ENCODE results near the gene DBI.
A peak's percentile ranks its signal among the peaks of the same experiment; 100 is the strongest.
"Not testable (repeated sequence)": the region's sequence is repeated elsewhere in the genome, so short reads cannot be mapped to it uniquely, and the experiment has no call there.

DBI gene

DNA sequence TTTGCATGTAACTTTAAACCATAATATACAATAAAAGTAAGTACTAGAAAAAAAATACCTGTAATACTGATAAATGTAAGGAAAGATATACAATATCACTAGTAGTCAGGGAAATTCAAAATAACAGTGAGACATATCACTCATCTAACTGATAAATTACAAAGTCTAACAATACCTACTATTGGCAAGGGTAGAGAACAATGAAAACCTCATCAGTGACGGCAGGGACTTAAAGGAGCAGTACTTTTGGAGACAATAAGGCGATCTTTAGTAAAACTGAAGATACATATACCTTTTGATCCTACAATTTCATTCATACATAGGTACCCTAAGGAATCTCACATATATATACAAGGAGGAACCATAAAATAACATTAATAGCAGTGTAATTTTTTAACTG, 25.1 kb upstream of the DBI start:
- H3K4me3 ChIP-seq (ENCODE audit: low read length) = no peak overlapping the region
- TF ChIP-seq ZNF274 (IDR thresholded peaks at IDR 0.05; ENCODE audit: low read depth, low read length) = no peak

DNA sequence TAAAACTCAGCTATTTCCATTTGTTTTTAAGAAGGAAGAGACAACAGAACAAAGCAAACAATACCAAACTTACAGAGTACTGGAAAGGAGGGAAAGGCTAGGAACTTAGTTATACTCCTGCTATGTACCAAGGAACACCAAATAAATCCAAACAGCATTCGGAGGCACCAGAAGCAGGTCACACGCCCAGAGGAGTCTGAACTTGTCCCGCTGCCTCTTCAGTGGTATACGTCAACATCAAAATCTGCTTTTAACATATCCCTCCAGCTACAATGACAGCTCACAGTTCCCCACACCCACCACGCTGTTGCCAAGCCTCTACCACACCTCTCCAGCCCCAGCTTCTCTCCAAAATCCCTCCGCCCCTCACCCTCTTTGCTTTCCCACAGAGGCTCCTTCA, 17.5 kb upstream of the DBI start:
- no peak overlapping the region for H3K4me3 ChIP-seq (ENCODE audit: low read length)
- no peak for TF ChIP-seq ZNF274 (IDR thresholded peaks at IDR 0.05; ENCODE audit: low read depth, low read length)

DNA sequence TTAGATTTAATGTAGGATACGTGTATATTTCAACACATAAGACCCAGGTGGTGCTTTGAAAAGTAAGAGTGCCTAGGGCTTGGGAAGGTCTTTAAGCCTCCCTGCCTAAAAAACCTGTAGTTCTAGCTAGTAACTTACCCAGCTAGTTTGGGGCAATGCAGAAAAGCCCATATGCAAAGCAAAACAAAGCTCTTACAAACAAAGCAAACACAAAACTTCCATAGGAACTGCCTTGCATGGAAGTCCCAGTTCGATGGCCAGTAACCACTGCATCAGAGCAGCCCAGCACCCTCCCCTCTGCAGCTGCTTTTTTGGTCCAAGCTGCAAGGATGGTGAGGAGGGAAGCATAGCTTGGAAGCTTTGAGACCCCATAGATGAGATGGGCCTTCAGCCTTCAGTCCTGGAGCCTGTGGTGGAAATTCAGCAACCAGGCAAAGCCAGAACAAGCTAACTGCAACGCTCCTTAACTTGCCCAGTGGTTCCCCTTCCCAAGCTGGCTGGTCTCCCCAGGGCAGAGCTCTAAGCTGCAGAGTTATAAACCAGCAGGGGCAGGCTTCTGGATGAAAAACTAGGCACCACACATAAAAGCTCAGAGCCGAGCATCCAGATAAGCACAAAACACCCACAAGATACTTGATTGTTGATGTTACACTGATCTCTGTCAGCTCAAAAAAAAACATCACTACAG, 16.3 kb upstream of the DBI start:
- H3K4me3 ChIP-seq (ENCODE audit: low read length) = no peak overlapping the region
- no peak for TF ChIP-seq ZNF274 (IDR thresholded peaks at IDR 0.05; ENCODE audit: low read depth, low read length)

DNA sequence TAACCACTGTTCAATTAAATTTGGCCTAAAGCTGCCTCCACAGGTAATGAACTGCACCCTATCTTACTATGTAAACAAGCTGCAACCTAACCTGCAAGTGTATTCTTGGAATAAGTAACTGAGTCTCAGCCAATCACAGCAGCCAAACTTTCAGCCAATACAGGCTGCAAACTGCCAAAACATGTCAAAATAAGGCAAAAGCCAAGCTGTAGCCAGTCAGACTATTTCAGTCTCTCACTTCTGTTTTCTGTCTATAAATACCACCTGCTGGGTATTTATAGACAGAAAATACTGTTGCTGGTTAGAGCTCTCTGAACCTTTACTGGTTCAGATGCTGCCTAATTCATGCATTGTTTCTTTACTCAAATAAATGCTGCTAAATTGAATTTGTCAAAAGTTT, 14.4 kb upstream of the DBI start:
- no peak overlapping the region for H3K4me3 ChIP-seq (ENCODE audit: low read length)
- no peak for TF ChIP-seq ZNF274 (IDR thresholded peaks at IDR 0.05; ENCODE audit: low read depth, low read length)

DNA sequence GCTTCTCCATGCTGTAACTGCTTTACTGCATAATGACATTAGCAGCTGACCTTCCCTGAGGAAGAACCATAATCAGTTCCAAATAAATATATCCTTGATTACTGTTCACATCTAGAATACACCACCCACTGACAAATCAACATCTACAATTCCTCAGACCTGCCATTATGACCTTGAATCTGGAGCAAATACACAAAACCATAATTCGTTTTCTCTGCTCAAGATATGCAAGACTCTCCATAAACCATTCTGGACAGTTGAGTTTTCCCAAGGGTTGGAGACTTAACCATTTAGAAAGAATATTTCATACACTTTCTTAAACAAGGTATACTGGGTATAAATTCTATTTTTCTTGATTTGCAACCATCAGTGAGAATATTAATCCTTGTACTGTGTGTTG, 11.9 kb upstream of the DBI start:
- TF ChIP-seq ZNF274 (IDR thresholded peaks at IDR 0.05; ENCODE audit: low read depth, low read length) = no peak

DNA sequence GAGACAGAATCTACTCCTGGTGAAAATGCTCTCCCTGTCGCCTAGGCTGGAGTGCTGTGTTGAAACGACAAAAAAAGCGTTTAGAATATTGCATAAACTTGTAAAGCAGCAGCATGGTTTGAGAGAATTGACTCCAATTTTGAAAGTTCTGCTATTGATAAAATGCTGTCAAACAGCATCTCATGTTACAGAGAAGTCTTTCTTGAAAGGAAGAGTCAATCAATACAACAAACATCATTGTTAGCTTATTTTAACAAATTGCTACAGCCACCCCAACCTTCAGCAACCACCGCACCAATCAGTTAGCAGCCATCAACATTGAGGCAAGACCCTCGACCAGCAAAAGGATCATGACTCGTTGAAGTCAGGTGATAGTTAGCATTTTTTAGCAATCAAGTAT, 7.0 kb upstream of the DBI start:
- TF ChIP-seq ZNF274 (IDR thresholded peaks at IDR 0.05; ENCODE audit: low read depth, low read length) = no peak
- no peak overlapping the region for H3K4me3 ChIP-seq (ENCODE audit: low read length)

More for the DNA sequence above, 11.9 kb upstream of the DBI start:
- H3K4me3 ChIP-seq (ENCODE audit: low read length) = no peak overlapping the region

DNA sequence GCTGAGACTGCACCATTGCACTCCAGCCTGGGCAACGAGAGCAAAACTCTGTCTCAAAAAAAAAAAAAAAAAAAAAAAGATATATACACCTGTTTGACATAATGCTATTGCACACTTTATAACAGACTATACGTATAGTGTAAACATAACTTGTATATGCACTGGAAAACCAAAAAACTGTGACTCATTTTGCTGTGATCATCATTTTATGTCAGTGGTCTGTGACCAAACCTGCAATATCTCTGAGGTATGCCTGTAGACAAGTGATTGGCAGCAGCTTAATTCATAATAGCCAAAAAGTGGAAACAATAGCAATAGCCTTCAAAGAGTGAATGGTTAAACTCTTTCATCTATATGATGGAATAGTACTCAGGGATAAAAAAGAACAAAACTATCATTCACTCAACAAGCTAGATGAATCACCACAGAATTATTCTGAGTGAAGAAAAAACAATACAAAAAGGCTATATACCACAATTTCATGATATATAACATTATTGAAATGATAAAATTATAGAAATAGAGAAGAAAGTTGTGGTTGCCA, 6.3 kb upstream of the DBI start:
- TF ChIP-seq ZNF274 (IDR thresholded peaks at IDR 0.05; ENCODE audit: low read depth, low read length) = no peak
- no peak overlapping the region for H3K4me3 ChIP-seq (ENCODE audit: low read length)

DNA sequence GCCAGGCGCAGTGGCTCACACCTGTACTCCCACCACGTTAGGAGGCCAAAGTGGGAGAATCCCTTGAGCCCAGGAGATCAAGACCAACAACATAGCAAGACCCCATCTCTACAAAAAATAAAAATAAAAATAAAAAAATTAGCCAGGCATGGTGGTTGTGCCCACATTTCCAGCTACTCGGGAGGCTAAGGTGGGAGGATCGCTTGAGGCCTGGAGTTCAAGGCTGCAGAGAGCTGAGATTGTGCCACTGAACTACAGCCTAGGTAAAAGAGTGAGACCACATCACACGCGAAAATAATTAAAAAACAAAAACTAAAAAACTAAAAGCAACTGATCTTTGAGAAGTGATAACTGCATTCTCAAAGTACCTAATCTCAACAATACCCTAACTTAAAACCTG, 2.0 kb upstream of the DBI start:
- no peak overlapping the region for H3K4me3 ChIP-seq (ENCODE audit: low read length)

DNA sequence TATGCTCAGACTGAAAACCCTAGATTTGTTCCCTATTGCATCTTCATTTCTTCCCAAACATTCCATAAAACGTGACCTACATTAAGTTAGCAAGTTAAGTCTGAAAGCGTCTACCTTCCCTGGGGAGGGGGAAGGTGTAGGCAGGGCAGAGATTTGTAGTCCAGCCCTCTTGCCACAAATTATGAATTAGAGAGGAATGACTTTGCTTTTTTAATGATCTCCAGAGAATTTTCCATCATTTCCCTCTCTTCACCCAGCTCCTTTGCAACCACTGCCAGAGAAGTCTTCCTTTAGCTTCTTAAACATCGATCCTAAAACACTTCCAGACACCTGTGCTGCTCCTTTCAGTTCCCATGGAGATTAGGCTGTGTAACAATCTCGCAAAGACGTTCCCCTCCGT, 1.3 kb upstream of the DBI start:
- no peak for TF ChIP-seq ZNF274 (IDR thresholded peaks at IDR 0.05; ENCODE audit: low read depth, low read length)
- peak overlapping the region; percentile 96 for H3K4me3 ChIP-seq (ENCODE audit: low read length)

More for the DNA sequence above, 2.0 kb upstream of the DBI start:
- TF ChIP-seq ZNF274 (IDR thresholded peaks at IDR 0.05; ENCODE audit: low read depth, low read length) = no peak

DNA sequence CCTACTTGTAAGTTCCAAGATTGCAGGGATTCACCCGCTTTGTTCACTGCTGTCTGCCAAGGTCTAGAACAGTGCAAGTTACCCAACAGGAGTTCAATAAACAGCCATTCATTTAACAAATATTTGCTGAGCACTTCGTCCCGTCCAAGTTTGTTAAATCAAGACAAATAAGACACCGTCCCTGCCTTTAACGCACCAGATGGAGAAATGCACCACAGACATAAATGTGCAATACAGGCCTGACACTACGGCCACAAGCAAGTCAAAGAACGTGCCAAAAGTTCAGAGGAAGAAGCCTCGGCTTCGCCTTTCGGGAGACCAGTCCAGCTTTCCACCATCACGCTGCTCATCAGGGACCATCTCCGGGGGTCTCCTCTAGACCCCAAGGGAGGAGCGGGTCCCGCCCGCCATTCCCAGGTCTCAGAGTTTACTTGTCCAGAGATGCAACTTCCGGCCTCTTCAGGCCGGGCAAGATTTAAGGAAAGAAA, 572 bp upstream of the DBI start:
- TF ChIP-seq ZNF274 (IDR thresholded peaks at IDR 0.05; ENCODE audit: low read depth, low read length) = no peak
- H3K4me3 ChIP-seq (ENCODE audit: low read length) = peak overlapping the region; percentile 96

DNA sequence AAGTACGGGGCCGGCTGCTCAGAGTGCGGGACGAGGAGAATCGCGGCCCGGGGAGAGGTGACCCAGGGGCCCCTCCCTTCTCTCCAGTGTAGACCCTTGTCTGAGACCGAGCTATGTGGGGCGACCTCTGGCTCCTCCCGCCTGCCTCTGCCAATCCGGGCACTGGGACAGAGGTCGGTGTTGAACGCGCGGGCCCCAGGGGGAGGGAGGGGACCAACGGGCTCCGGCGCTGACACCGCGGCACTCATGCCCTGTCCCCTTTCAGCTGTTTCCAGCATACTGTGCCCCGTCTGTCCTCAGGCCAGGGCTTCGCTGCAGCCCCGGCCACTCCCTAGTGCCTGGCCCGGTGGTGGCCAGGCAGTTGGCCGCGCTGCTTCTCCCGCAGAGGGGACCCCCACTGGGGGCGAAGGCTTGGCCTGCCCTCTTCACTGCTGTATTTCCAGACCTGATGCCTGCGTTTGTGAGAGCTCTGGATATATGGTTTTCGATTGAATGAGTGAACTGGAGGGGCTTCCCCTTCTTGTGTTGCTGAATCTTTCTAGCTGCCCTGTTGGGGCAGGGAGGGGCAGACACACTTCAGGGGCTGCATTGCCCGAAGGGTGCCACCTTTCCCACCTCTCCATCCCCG, 809 bp downstream of the DBI start:
- no peak for TF ChIP-seq ZNF274 (IDR thresholded peaks at IDR 0.05; ENCODE audit: low read depth, low read length)

DNA sequence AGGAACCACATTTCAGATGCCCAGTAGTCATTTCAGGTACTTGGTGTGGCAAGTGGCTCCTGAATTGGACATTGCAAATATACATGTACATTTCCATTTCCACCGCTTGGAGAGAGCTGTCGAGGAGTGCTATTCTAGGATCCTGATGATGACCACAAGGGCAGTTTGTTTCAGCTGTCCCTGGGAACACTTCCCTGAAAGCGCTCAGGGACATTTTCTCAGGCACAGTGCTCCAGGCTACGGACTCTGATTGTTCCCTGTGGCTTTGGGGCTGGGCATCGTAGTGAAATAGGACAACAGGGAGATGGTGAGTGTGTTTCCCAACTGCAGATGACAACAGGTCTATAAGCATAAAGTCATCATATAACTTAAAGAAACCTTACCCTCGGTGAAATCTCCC, 3.1 kb downstream of the DBI start:
- TF ChIP-seq ZNF274 (IDR thresholded peaks at IDR 0.05; ENCODE audit: low read depth, low read length) = no peak
- no peak overlapping the region for H3K4me3 ChIP-seq (ENCODE audit: low read length)

More for the DNA sequence above, 809 bp downstream of the DBI start:
- peak overlapping the region; percentile 91 for H3K4me3 ChIP-seq (ENCODE audit: low read length)

DNA sequence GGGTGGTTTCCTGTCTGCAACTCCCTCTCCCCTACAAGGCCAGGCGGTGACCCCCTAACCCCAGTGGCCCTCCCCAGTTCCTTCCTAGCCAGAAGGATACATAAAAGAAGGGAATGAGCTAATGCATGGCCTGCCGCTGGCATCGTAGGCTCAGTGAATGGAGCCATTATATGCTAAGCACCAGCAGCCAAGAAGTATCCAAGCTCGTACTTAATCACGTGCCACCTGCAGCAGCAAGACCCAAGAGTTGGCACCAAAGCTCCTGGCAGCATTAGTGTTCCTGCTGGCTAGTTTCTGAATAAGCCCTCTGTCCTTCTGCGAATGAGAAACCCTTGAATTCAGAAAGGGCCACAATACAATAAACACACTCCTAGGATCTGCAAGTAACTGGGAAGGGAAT, 4.3 kb downstream of the DBI start:
- no peak overlapping the region for H3K4me3 ChIP-seq (ENCODE audit: low read length)

DNA sequence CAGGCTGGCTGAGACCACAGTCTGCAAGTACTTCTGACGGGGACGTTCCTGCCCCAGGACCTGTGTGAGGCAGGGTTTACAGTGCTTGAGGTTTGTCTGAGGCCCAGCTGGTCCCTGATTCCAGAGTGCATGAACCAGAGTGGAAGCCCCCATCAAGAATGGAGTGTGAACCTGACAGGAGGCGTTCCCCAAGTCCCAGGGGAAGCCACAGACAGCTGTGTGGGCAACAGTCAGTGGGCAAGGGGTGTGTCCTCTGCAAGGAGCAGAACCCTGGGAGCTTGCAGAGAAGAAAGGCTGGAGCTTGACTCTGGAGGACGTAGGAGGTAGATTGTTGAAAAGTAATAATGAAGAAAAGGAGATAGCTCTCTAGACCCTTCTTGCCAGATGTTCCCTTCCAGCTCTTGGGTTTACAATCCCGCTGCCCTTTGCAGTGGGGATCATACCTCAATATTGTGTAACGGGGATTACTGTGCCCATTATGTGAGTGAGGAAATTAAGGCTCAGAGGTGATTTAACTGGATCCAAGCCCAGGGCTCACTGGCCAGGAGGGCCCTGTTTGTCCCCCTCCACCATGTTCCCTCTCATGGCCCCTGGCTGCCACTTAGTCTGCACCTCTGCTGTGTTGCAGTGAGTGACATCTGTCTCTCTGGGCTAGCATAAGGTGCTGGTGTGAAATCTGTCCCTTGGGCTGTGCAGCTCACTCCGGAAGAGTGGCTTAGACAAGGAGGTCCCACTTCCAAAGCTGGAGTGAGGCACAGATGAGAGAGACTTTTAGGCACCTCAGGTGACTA, 6.2 kb downstream of the DBI start:
- TF ChIP-seq ZNF274 (IDR thresholded peaks at IDR 0.05; ENCODE audit: low read depth, low read length) = no peak
- no peak overlapping the region for H3K4me3 ChIP-seq (ENCODE audit: low read length)

More for the DNA sequence above, 4.3 kb downstream of the DBI start:
- no peak for TF ChIP-seq ZNF274 (IDR thresholded peaks at IDR 0.05; ENCODE audit: low read depth, low read length)

DNA sequence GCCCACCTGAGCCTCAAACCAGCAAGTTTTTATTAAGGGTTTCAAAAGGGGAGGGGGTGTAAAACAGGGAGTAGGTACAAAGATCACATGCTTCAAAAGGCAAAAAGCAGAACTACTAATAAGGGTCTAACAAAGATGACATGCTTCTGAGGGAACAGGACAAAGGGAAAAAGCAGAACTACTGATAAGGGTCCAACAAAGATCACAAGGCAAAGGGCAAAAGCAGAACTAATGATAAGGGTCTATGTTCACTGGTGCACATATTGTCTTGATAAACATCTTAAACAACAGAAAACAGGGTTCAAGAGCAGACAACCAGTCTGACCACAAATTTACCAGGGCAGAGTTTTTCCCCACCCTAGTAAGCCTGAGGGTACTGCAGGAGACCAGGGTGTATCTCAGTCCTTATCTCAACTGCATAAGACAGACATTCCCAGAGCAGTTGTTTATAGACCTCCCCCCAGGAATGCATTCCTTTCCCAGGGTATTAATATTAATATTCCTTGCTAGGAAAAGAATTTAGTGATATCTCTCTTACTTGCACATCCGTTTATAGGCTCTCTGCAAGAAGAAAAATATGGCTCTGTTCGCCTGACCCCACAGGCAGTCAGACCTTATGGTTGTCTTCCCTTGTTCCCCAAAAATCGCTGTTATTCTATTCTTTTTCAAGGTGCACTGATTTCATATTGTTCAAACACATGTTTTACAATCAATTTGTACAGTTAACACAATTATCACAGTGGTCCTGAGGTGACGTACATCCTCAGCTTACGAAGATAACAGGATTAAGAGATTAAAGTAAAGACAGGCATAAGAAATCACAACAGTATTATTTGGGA, 7.3 kb downstream of the DBI start:
- not testable (repeated sequence) for H3K4me3 ChIP-seq (ENCODE audit: low read length)

DNA sequence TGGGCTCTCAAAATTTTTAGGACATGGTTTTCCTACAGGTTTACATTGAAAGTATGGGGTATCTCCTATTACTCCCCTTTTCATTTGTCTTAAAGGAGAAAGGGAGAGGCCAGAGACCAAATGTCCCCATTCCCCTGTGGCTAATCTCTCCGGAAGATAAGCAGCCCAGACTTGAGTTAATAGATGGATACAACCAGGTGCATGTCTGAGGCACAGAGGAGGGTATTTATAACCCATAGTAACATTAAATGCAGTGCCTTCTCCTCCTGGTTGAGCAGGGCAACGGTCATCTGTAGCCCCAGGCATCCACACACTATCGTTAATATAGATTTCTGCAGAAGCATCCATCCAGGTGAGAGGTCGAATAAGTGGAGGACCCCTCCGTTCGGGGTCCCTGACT, 9.6 kb downstream of the DBI start:
- H3K4me3 ChIP-seq (ENCODE audit: low read length) = not testable (repeated sequence)
